Measurements from ENCODE around the gene CCDC187. TPM values are rescaled to one million over a fixed set of nuclear protein-coding genes. Genes with fewer than 3 reads are reported as not detected.

Gene CCDC187
- total RNA-seq, 1 donor from 2014 or later: not detected

DNA sequence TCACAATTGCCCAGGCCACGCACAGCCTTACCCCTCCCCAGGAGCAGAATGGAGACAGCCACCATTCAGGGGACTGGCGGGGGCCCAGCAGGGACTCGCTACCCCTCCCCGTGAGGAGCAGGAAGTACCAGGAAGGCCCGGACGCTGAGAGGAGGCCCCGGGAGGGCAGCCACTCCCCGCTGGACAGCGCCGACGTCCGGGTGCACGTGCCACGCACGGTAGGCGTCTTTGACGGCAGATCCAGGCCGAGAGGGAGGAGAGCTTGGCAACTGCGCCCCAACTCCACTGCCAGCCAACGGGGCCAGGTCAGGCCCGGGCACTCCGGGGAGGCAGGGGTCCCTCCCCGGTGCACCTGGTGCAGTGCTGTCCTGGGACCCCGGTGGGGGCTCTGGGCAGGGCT is 45.7 kb upstream of the CCDC187 start:
- peaks cover 50% of the 10 kb centered on the region for H3K4me1 ChIP-seq
- no peak overlapping the region for H3K27ac ChIP-seq
- H3K9me3 ChIP-seq: no peaks in the 10 kb centered on the region
- no peak overlapping the region for H3K4me3 ChIP-seq
- H3K36me3 ChIP-seq: no peaks in the 10 kb centered on the region
- TF ChIP-seq, protein P1, sequence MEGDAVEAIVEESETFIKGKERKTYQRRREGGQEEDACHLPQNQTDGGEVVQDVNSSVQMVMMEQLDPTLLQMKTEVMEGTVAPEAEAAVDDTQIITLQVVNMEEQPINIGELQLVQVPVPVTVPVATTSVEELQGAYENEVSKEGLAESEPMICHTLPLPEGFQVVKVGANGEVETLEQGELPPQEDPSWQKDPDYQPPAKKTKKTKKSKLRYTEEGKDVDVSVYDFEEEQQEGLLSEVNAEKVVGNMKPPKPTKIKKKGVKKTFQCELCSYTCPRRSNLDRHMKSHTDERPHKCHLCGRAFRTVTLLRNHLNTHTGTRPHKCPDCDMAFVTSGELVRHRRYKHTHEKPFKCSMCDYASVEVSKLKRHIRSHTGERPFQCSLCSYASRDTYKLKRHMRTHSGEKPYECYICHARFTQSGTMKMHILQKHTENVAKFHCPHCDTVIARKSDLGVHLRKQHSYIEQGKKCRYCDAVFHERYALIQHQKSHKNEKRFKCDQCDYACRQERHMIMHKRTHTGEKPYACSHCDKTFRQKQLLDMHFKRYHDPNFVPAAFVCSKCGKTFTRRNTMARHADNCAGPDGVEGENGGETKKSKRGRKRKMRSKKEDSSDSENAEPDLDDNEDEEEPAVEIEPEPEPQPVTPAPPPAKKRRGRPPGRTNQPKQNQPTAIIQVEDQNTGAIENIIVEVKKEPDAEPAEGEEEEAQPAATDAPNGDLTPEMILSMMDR (IDR thresholded peaks at IDR 0.05): no peak
- no peak for TF ChIP-seq POLR2AphosphoS5 (IDR thresholded peaks at IDR 0.05; ENCODE audit: insufficient read depth in 1 of 2, low read depth in 1 of 2)
- no peak for TF ChIP-seq POLR2A (IDR thresholded peaks at IDR 0.05)
- DNase-seq (ENCODE audit: extremely low spot score in 2 of 2): no peak
- intact Hi-C loops (cut with DNase I): no loop called here
- H3K27me3 ChIP-seq: no peaks in the 10 kb centered on the region

DNA sequence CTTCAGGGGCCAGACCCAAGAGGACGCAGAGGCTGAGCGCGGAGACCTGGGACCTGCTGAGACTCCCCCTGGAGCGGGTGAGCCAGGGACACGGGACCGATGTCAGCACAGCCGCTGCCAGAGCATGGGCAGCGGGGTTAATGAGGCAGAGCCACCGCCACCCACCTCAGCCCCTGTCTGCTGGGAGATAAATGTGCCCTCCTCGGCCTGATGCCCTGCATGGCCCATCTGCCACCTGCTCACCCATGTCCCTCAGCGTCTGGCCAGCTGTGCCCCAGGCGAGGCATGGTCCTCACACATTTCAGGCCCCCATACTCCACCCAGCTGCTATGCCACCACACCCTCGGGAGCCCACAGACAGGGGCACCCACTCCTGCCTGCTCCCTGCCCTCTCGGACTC is 44.8 kb upstream of the CCDC187 start:
- H3K9me3 ChIP-seq: no peaks in the 10 kb centered on the region
- H3K36me3 ChIP-seq: no peaks in the 10 kb centered on the region
- no peak overlapping the region for H3K4me3 ChIP-seq
- no peak overlapping the region for H3K27ac ChIP-seq
- H3K4me1 ChIP-seq: peaks cover 45% of the 10 kb centered on the region
- H3K27me3 ChIP-seq: no peaks in the 10 kb centered on the region
- intact Hi-C loops (cut with DNase I): no loop called here
- no peak for TF ChIP-seq POLR2AphosphoS5 (IDR thresholded peaks at IDR 0.05; ENCODE audit: insufficient read depth in 1 of 2, low read depth in 1 of 2)
- TF ChIP-seq POLR2A (IDR thresholded peaks at IDR 0.05): no peak
- no peak for DNase-seq (ENCODE audit: extremely low spot score in 2 of 2)

DNA sequence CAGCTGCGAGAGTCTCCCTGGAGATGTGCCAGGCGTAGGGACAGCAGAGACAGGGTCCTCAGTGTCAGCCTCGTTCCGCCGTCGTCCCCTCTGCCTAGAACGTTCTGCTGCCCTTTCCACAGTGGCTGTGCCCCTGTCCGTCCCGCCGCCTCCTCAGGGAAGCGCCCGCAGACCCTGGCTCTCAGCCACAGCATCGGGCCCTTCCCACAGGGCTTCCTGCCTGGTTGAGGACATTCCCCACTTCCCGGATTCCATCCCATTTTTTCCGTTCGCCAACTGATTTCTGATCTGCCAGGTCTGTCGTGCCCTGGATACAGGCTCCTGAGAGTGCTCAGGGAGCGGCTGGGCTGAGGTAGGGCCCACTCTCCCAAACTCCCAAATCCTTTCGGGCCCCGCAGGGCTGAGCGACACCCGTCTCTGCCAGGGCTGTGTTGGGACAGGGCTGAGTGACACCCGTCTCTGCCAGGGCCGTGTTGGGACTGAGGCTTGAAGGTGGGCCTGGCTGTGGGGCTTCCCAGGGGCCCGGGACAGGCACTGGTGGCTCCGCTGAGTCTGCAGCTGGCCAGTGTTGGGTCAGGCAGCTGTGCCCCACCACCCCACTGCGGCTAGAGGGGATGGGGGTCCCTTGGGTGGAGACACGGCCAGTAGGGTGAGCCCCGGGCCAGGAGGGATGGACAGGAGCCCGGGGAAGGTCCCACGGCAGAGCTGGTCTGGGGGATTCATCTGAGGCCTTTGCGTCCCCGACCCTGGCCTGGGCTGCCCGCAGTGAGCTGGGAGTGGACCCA is 43.8 kb upstream of the CCDC187 start:
- TF ChIP-seq POLR2A (IDR thresholded peaks at IDR 0.05) (no peak), POLR2AphosphoS5 (IDR thresholded peaks at IDR 0.05; ENCODE audit: insufficient read depth in 1 of 2, low read depth in 1 of 2) (no peak)
- TF ChIP-seq, protein P1 (IDR thresholded peaks at IDR 0.05): no peak
- Histone ChIP-seq H3K9me3 (no peaks in the 10 kb centered on the region), H3K4me3 (no peak overlapping the region), H3K27ac (no peak overlapping the region), H3K4me1 (peaks cover 40% of the 10 kb centered on the region), H3K36me3 (no peaks in the 10 kb centered on the region), H3K27me3 (no peaks in the 10 kb centered on the region)
- intact Hi-C loops (cut with DNase I): no loop called here
- DNase-seq (ENCODE audit: extremely low spot score in 2 of 2): no peak

DNA sequence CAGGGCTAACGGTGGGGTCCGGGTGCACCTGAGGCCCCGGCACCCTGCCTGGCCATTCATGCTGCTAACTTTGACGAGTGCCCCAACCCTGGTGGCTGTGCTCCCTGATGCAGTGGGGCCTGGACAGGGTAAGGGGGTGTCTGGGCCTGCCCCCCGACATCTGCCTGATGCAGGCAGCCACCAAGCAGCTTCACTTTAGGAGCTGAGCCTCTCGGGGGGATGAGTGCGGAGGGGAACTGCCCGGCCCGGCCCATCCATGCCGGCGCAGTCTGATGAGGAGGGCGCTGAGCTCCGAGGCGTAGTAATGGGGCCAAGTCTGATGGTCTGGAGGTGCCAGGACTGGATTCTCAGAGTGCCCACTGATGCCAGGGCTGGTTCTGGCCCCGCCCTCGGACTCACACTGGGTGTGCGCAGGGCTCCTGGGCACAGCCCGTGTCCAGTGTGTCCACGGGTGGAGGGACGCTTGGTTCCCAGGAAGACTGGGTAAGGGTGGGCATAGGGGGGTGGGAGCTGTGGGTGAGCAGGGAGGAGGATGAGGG is 43.1 kb upstream of the CCDC187 start:
- peaks cover 43% of the 10 kb centered on the region for H3K4me1 ChIP-seq
- intact Hi-C loops (cut with DNase I): no loop called here
- no peaks in the 10 kb centered on the region for H3K27me3 ChIP-seq
- TF ChIP-seq POLR2A (IDR thresholded peaks at IDR 0.05): no peak
- TF ChIP-seq, protein P1 (IDR thresholded peaks at IDR 0.05): no peak
- peak in 1 of 2 donors; percentile 1 for TF ChIP-seq POLR2AphosphoS5 (IDR thresholded peaks at IDR 0.05; ENCODE audit: insufficient read depth in 1 of 2, low read depth in 1 of 2)
- H3K9me3 ChIP-seq: no peaks in the 10 kb centered on the region
- no peak for DNase-seq (ENCODE audit: extremely low spot score in 2 of 2)
- no peak overlapping the region for H3K4me3 ChIP-seq
- no peak overlapping the region for H3K27ac ChIP-seq
- no peaks in the 10 kb centered on the region for H3K36me3 ChIP-seq

GRCh38 chr9:136346157-136346481 is 42.2 kb upstream of the CCDC187 start:
- no peak for DNase-seq (ENCODE audit: extremely low spot score in 2 of 2)
- Histone ChIP-seq H3K27ac (peak overlapping the region; percentile 75), H3K36me3 (no peaks in the 10 kb centered on the region), H3K4me3 (no peak overlapping the region), H3K4me1 (peaks cover 45% of the 10 kb centered on the region), H3K27me3 (no peaks in the 10 kb centered on the region), H3K9me3 (no peaks in the 10 kb centered on the region)
- TF ChIP-seq POLR2A (IDR thresholded peaks at IDR 0.05) (no peak), POLR2AphosphoS5 (IDR thresholded peaks at IDR 0.05; ENCODE audit: insufficient read depth in 1 of 2, low read depth in 1 of 2) (no peak)
- TF ChIP-seq, protein P1 (IDR thresholded peaks at IDR 0.05): no peak
- intact Hi-C loops (cut with DNase I): no loop called here
